CD4-positive, alpha-beta T cell treated with Interleukin-17A for 1 hour (primary cell): ENCODE measurements around the gene DARS2.
A peak's percentile ranks its signal among the peaks of the same experiment; 100 is the strongest.
"Not testable (repeated sequence)": the region's sequence is repeated elsewhere in the genome, so short reads cannot be mapped to it uniquely, and the experiment has no call there.

ENCODE experiments used
- DNase-seq: peaks from one replicate; pipeline ENCODE4 v3.0.0-alpha.2; 2020

DARS2 gene

GRCh38 chr1:173824315-173825081, at the start of gene DARS2, which contains the start of gene CENPL:
TSS of gene DARS2 (plus strand) at chr1:173824673. CDS start at chr1:173825230, 557 bp downstream.
TSS of gene CENPL (minus strand) at chr1:173824883. CDS start at chr1:173811299, 13,584 bp downstream.
- DNase-seq = peak; percentile 95

- no peak for DNase-seq
These were observed 48.8 kb upstream of the DARS2 start for GRCh38 chr1:173775578-173776226.

- DNase-seq = no peak
These were observed 44.5 kb upstream of the DARS2 start for GRCh38 chr1:173779936-173780335.

- DNase-seq = no peak
These were observed 39.5 kb upstream of the DARS2 start for GRCh38 chr1:173784997-173785396.

GRCh38 chr1:173789841-173790240, 34.6 kb upstream of the DARS2 start:
- DNase-seq = no peak

GRCh38 chr1:173798078-173798477, 26.4 kb upstream of the DARS2 start:
- no peak for DNase-seq

- not testable (repeated sequence) for DNase-seq
These were observed 24.5 kb upstream of the DARS2 start for GRCh38 chr1:173799995-173800394.

- DNase-seq = no peak
These were observed 21.5 kb upstream of the DARS2 start for GRCh38 chr1:173802961-173803360.

GRCh38 chr1:173813654-173814053, 10.8 kb upstream of the DARS2 start:
- not testable (repeated sequence) for DNase-seq

GRCh38 chr1:173818459-173818858, 6.0 kb upstream of the DARS2 start:
- no peak for DNase-seq

GRCh38 chr1:173821680-173822079, 2.8 kb upstream of the DARS2 start:
- DNase-seq = no peak

GRCh38 chr1:173823781-173824314, 625 bp upstream of the DARS2 start:
- no peak for DNase-seq

- no peak for DNase-seq
These were observed 3.1 kb downstream of the DARS2 start for GRCh38 chr1:173827611-173828010.

GRCh38 chr1:173832748-173833147, 8.3 kb downstream of the DARS2 start:
- DNase-seq = no peak

- DNase-seq = no peak
These were observed 27.6 kb downstream of the DARS2 start for GRCh38 chr1:173852105-173852504.

GRCh38 chr1:173853074-173853473, 28.6 kb downstream of the DARS2 start:
- no peak for DNase-seq

GRCh38 chr1:173856014-173856413, 31.5 kb downstream of the DARS2 start:
- no peak for DNase-seq

- DNase-seq = no peak
These were observed 32.4 kb downstream of the DARS2 start for GRCh38 chr1:173856903-173857302.

- DNase-seq = no peak
These were observed 33.0 kb downstream of the DARS2 start for GRCh38 chr1:173857363-173857917.

- DNase-seq = not testable (repeated sequence)
These were observed 35.1 kb downstream of the DARS2 start for GRCh38 chr1:173859547-173859946.

- DNase-seq = no peak
These were observed 35.6 kb downstream of the DARS2 start for GRCh38 chr1:173860065-173860464.

GRCh38 chr1:173861731-173862145, 37.3 kb downstream of the DARS2 start:
- no peak for DNase-seq

- not testable (repeated sequence) for DNase-seq
These were observed 37.8 kb downstream of the DARS2 start for GRCh38 chr1:173862146-173862768.
